Hepatocyte (in vitro differentiated cells): ENCODE measurements around the gene SLC44A5. TPM values are rescaled to one million over a fixed set of nuclear protein-coding genes. Genes with fewer than 3 reads are reported as not detected.

Experiments
- DNase-seq: peaks from one replicate; pipeline ENCODE4 v3.0.0-alpha.2; 2016; ENCODE audit warnings: low spot score
- H2AFZ ChIP-seq: fragments of 200-600 bp; sonication (generic); 2 replicates; pipeline ENCODE4 v1.6.0; 2016; ENCODE audit warnings: antibody characterized with exemption, mild to moderate bottlenecking
- H3K27ac ChIP-seq: fragments of 200-600 bp; sonication (generic); 2 replicates; pipeline ENCODE4 v1.5.1; 2016; ENCODE audit warnings: mild to moderate bottlenecking
- H3K27me3 ChIP-seq: fragments of 200-600 bp; sonication (generic); 2 replicates; pipeline ENCODE4 v1.6.1; 2016
- H3K36me3 ChIP-seq: fragments of 200-600 bp; sonication (generic); replicated peaks from 2 replicates; pipeline ENCODE4 v1.5.1; 2016; ENCODE audit warnings: low read depth; ENCODE audit not compliant: insufficient read depth
- H3K4me1 ChIP-seq: fragments of 200-600 bp; sonication (generic); 2 replicates; pipeline ENCODE4 v1.5.1; 2016; ENCODE audit warnings: mild to moderate bottlenecking, moderate library complexity; ENCODE audit not compliant: insufficient read depth
- H3K4me2 ChIP-seq: fragments of 200-600 bp; sonication (generic); 2 replicates; pipeline ENCODE4 v1.6.0; 2016
- H3K4me3 ChIP-seq: fragments of 200-600 bp; sonication (generic); 2 replicates; pipeline ENCODE4 v1.5.1; 2016; ENCODE audit warnings: mild to moderate bottlenecking
- H3K79me2 ChIP-seq: fragments of 200-600 bp; sonication (generic); 2 replicates; pipeline ENCODE4 v1.6.0; 2017; ENCODE audit warnings: mild to moderate bottlenecking
- H3K9me2 ChIP-seq: fragments of 200-600 bp; sonication (generic); replicated peaks from 2 replicates; pipeline ENCODE4 v1.6.0; 2017; ENCODE audit warnings: mild to moderate bottlenecking; ENCODE audit not compliant: insufficient read depth
- H3K9me3 ChIP-seq: fragments of 200-600 bp; sonication (generic); 2 replicates; pipeline ENCODE4 v1.5.1; 2016; ENCODE audit warnings: low read depth, mild to moderate bottlenecking
- H4K20me1 ChIP-seq: fragments of 200-600 bp; sonication (generic); 2 replicates; pipeline ENCODE4 v1.6.0; 2016; ENCODE audit warnings: mild to moderate bottlenecking; ENCODE audit not compliant: insufficient read depth, poor library complexity, severe bottlenecking
- EZH2 ChIP-seq: fragments of 200-600 bp; sonication (generic); IDR thresholded peaks from 2 replicates; pipeline ENCODE4 v1.6.1; 2016; ENCODE audit warnings: antibody characterized with exemption, mild to moderate bottlenecking, borderline replicate concordance
- EZH2phosphoT487 ChIP-seq: fragments of 200-600 bp; sonication (generic); IDR thresholded peaks from one replicate; pipeline ENCODE4 v1.6.1; 2018; ENCODE audit warnings: antibody characterized with exemption, mild to moderate bottlenecking, low read depth, moderate library complexity; ENCODE audit not compliant: unreplicated experiment, severe bottlenecking
- WGBS: methylation state at CpG from one replicate; pipeline ENCODE4 v1.1.6; 2016; ENCODE audit warnings: low lambda C conversion rate; ENCODE audit errors: missing lambda C conversion rate; 5-methylcytosine and 5-hydroxymethylcytosine counted together
- polyA plus RNA-seq: library from polyadenylated mRNA; unstranded; fragments of >200 nt; fragmentation: Nextera tagmentation; extraction: Ambion mirVana; gene quantifications from 2 replicates; pipeline ENCODE4 v1.2.1, GENCODE V29; 2016
- total RNA-seq: library from RNA; depleted of rRNA; stranded (reverse); fragments of >200 nt; gene quantifications from 2 replicates; pipeline ENCODE4 v1.2.3, GENCODE V29; 2014
- TF ChIP-seq, protein P1 (sequence below): fragments of 200-600 bp; sonication (generic); IDR thresholded peaks from 2 replicates; pipeline ENCODE4 v1.5.1; 2016; ENCODE audit warnings: antibody characterized with exemption, mild to moderate bottlenecking; ENCODE audit not compliant: poor library complexity

Gene SLC44A5
- total and polyA plus RNA-seq, 2 experiments from 2014 or later = 2.1 to 4.8 TPM

GRCh38 chr1:75616436-75617433 is 5.8 kb upstream of the SLC44A5 start:
- H3K27me3 ChIP-seq = peaks cover 37% of the 10 kb centered on the region
- H2AFZ ChIP-seq = peak overlapping the region; percentile 47

DNA sequence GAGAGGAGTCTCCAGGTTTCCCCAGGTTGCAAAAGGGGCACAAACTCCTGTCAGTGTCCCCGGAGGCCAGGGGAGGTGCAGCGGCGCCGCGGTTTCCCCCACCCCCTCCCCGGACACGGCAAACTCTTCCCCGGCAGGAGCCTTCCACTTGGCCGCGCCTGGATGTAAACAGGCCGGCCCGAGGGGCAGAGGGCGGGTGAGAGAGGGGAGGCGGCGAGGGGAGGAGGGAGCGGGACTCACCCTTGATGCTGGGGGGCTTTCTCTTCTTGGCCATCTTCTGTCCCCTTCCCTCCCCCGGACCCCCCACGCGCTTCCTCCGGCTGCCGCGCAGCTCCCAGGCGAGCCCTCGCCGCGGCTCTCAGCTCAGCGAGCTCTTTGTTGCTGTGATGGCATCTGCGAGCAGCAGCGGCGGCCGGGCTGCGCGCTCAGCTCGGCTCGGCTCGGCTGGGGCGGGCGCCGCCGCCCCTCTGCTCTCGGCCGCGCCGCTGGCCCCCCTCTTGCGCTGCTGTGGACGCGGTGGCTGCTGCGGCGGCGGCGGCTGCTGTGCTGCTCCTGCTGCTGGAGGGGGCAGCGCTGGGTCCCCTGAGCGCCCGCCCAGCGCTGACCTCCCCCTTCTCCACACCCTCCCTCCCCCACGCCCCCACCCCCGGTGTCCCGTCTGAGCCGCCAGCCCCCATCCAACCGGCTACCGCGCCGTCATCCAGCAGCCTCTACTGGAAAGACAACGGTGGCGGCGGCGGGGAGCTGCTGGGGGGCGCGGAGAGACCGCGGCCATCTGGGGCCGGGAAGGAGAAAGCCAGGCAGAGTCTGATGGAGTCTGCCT is 4.9 kb upstream of the SLC44A5 start:
- Histone ChIP-seq H3K79me2 (no peaks in the 10 kb centered on the region), H3K4me2 (peak overlapping the region; percentile 97), H3K9me2 (no peaks in the 10 kb centered on the region), H2AFZ (peak overlapping the region; percentile 86), H4K20me1 (no peaks in the 10 kb centered on the region), H3K9me3 (no peaks in the 10 kb centered on the region), H3K4me3 (peak overlapping the region; percentile 92), H3K27me3 (peaks cover 37% of the 10 kb centered on the region), H3K4me1 (peaks cover 11% of the 10 kb centered on the region), H3K27ac (no peak overlapping the region), H3K36me3 (no peaks in the 10 kb centered on the region)
- 0% methylated on average over 39 of the region's 72 CpGs for WGBS
- TF ChIP-seq, protein P1, sequence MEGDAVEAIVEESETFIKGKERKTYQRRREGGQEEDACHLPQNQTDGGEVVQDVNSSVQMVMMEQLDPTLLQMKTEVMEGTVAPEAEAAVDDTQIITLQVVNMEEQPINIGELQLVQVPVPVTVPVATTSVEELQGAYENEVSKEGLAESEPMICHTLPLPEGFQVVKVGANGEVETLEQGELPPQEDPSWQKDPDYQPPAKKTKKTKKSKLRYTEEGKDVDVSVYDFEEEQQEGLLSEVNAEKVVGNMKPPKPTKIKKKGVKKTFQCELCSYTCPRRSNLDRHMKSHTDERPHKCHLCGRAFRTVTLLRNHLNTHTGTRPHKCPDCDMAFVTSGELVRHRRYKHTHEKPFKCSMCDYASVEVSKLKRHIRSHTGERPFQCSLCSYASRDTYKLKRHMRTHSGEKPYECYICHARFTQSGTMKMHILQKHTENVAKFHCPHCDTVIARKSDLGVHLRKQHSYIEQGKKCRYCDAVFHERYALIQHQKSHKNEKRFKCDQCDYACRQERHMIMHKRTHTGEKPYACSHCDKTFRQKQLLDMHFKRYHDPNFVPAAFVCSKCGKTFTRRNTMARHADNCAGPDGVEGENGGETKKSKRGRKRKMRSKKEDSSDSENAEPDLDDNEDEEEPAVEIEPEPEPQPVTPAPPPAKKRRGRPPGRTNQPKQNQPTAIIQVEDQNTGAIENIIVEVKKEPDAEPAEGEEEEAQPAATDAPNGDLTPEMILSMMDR = no peak
- TF ChIP-seq EZH2 (no peak), EZH2phosphoT487 (no peak)
- peak; percentile 78 for DNase-seq

More at GRCh38 chr1:75616436-75617433, 5.8 kb upstream of the SLC44A5 start:
- H3K36me3 ChIP-seq = no peaks in the 10 kb centered on the region
- TF ChIP-seq, protein P1 = no peak
- TF ChIP-seq EZH2phosphoT487 = no peak
- TF ChIP-seq EZH2 = no peak
- DNase-seq = peak; percentile 61
- H3K4me2 ChIP-seq = peak overlapping the region; percentile 97
- no peaks in the 10 kb centered on the region for H3K79me2 ChIP-seq
- H4K20me1 ChIP-seq = no peaks in the 10 kb centered on the region
- H3K4me3 ChIP-seq = peak overlapping the region; percentile 92
- H3K9me2 ChIP-seq = no peaks in the 10 kb centered on the region
- peaks cover 11% of the 10 kb centered on the region for H3K4me1 ChIP-seq
- H3K9me3 ChIP-seq = no peaks in the 10 kb centered on the region
- 12% methylated on average over 38 of the region's 39 CpGs for WGBS
- H3K27ac ChIP-seq = no peak overlapping the region

- H3K79me2 ChIP-seq = no peaks in the 10 kb centered on the region
- H3K9me2 ChIP-seq = no peaks in the 10 kb centered on the region
- H3K4me2 ChIP-seq = peak overlapping the region; percentile 97
- H3K9me3 ChIP-seq = no peaks in the 10 kb centered on the region
- H4K20me1 ChIP-seq = no peaks in the 10 kb centered on the region
- H3K4me3 ChIP-seq = no peak overlapping the region
- no peaks in the 10 kb centered on the region for H3K36me3 ChIP-seq
- peak; percentile 5 for DNase-seq
- TF ChIP-seq, protein P1 = no peak
- TF ChIP-seq EZH2 (no peak), EZH2phosphoT487 (no peak)
- peak overlapping the region; percentile 86 for H2AFZ ChIP-seq
- peaks cover 11% of the 10 kb centered on the region for H3K4me1 ChIP-seq
- no peak overlapping the region for H3K27ac ChIP-seq
- 6% methylated on average over 8 of the region's 8 CpGs for WGBS
- H3K27me3 ChIP-seq = peaks cover 37% of the 10 kb centered on the region
Measured at GRCh38 chr1:75614399-75614756, 3.5 kb upstream of the SLC44A5 start.
